NOMO-1 (cell line): Measurements from ENCODE around the gene USP22.
"Not testable (repeated sequence)": the region's sequence is repeated elsewhere in the genome, so short reads cannot be mapped to it uniquely, and the experiment has no call there.

Experiments
- DNase-seq, 2 experiments: peaks; one replicate each; lab custom pipeline; 2025; ENCODE audit not compliant: unreplicated experiment in 2 of 2; lab: John Stamatoyannopoulos, UW

Gene USP22

GRCh38 chr17:21042458-21043295 lies at the start of gene USP22:
USP22 (minus strand) TSS chr17:21043011; CDS start chr17:21042835, 176 bp downstream.
- peak; percentile 98 to 100 for DNase-seq

- no peak for DNase-seq
Observed at GRCh38 chr17:21090902-21091618, 48.2 kb upstream of the USP22 start.

GRCh38 chr17:21089933-21090901 lies 47.4 kb upstream of the USP22 start:
- peak in 1 of 2 experiments; percentile 46 for DNase-seq

- DNase-seq: no peak
Observed at GRCh38 chr17:21089145-21089544, 46.3 kb upstream of the USP22 start.

GRCh38 chr17:21085707-21086106 lies 42.9 kb upstream of the USP22 start:
- no peak for DNase-seq

GRCh38 chr17:21085280-21085679 lies 42.5 kb upstream of the USP22 start:
- DNase-seq: not testable (repeated sequence)

- DNase-seq: no peak
Observed at GRCh38 chr17:21082001-21082436, 39.2 kb upstream of the USP22 start.

- no peak for DNase-seq
Observed at GRCh38 chr17:21079196-21079595, 36.4 kb upstream of the USP22 start.

- DNase-seq: no peak
Observed at GRCh38 chr17:21078016-21078780, 35.4 kb upstream of the USP22 start.

- DNase-seq: no peak
Observed at GRCh38 chr17:21077281-21077680, 34.5 kb upstream of the USP22 start.

- DNase-seq: no peak
Observed at GRCh38 chr17:21076242-21076641, 33.4 kb upstream of the USP22 start.

- no peak for DNase-seq
Observed at GRCh38 chr17:21075739-21076085, 32.9 kb upstream of the USP22 start.

GRCh38 chr17:21072745-21073197 lies 30.0 kb upstream of the USP22 start:
- no peak for DNase-seq

- no peak for DNase-seq
Observed at GRCh38 chr17:21066394-21066793, 23.6 kb upstream of the USP22 start.

GRCh38 chr17:21061971-21062526 lies 19.2 kb upstream of the USP22 start:
- DNase-seq: no peak

- no peak for DNase-seq
Observed at GRCh38 chr17:21061158-21061835, 18.5 kb upstream of the USP22 start.

- DNase-seq: no peak
Observed at GRCh38 chr17:21059761-21060160, 16.9 kb upstream of the USP22 start.

GRCh38 chr17:21058098-21058893 lies 15.5 kb upstream of the USP22 start:
- DNase-seq: no peak
